ENCODE results near the gene MCC. TPM values are rescaled to one million over a fixed set of nuclear protein-coding genes. Genes with fewer than 3 reads are reported as not detected.

The MCC gene
- total RNA-seq, 1 donor from 2014 or later, result 47.9 TPM

DNA sequence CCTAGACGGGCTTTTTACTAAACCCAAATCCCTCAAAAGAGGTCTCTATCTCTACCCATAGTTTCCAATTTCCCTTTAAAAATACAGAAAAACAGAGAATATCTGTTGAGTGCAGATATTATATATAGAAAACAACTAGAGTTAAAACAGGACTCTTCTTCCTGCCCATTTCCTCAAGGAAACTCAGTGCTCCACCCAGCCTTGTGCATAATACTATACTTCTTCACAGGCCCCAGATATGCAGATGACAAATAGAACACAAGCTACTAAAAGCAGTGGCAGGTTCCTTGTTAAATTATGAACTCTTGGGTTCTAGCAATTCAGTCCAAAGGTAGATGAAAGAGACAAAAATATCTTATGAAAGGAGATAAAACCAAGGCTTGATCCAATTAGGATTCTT is 253.7 kb downstream of the MCC start:
- Histone ChIP-seq H3K4me1 (peaks cover 51% of the 10 kb centered on the region), H3K4me3 (no peak overlapping the region), H3K9me3 (no peaks in the 10 kb centered on the region), H3K27me3 (no peaks in the 10 kb centered on the region), H3K27ac (no peak overlapping the region), H3K36me3 (no peaks in the 10 kb centered on the region)
- no peak for TF ChIP-seq POLR2AphosphoS5 (IDR thresholded peaks at IDR 0.05; ENCODE audit: insufficient read depth in 1 of 2, low read depth in 1 of 2)
- no peak for TF ChIP-seq POLR2A (IDR thresholded peaks at IDR 0.05)
- TF ChIP-seq, protein P1, sequence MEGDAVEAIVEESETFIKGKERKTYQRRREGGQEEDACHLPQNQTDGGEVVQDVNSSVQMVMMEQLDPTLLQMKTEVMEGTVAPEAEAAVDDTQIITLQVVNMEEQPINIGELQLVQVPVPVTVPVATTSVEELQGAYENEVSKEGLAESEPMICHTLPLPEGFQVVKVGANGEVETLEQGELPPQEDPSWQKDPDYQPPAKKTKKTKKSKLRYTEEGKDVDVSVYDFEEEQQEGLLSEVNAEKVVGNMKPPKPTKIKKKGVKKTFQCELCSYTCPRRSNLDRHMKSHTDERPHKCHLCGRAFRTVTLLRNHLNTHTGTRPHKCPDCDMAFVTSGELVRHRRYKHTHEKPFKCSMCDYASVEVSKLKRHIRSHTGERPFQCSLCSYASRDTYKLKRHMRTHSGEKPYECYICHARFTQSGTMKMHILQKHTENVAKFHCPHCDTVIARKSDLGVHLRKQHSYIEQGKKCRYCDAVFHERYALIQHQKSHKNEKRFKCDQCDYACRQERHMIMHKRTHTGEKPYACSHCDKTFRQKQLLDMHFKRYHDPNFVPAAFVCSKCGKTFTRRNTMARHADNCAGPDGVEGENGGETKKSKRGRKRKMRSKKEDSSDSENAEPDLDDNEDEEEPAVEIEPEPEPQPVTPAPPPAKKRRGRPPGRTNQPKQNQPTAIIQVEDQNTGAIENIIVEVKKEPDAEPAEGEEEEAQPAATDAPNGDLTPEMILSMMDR (IDR thresholded peaks at IDR 0.05), result no peak
- DNase-seq (ENCODE audit: extremely low spot score in 2 of 2), result no peak
- intact Hi-C loops (cut with DNase I), result no loop called here

DNA sequence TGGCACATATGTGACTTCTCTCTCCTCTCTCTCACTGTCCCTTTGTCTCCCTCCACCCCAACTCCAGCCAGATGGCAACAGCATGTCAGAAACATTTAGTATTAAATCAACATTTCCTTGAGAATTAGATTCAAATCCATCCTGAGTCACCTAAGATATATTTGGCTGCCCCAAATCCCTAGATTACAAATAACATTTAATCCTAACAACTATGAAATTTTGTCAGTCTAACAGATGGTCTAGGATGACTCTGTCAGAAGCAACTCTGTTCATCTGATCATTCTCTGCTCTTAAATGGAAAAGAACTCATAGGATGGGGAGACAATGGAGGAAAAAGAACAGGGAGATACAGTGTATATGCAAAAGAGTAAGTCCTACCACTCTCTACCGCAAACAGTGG is 254.6 kb downstream of the MCC start:
- no peak overlapping the region for H3K27ac ChIP-seq
- peaks cover 51% of the 10 kb centered on the region for H3K4me1 ChIP-seq
- DNase-seq (ENCODE audit: extremely low spot score in 2 of 2), result no peak
- no peaks in the 10 kb centered on the region for H3K27me3 ChIP-seq
- no peaks in the 10 kb centered on the region for H3K36me3 ChIP-seq
- intact Hi-C loops (cut with DNase I), result no loop called here
- no peak overlapping the region for H3K4me3 ChIP-seq
- no peaks in the 10 kb centered on the region for H3K9me3 ChIP-seq
- TF ChIP-seq POLR2A (IDR thresholded peaks at IDR 0.05), result no peak
- TF ChIP-seq POLR2AphosphoS5 (IDR thresholded peaks at IDR 0.05; ENCODE audit: insufficient read depth in 1 of 2, low read depth in 1 of 2), result no peak
- TF ChIP-seq, protein P1 (IDR thresholded peaks at IDR 0.05), result no peak

DNA sequence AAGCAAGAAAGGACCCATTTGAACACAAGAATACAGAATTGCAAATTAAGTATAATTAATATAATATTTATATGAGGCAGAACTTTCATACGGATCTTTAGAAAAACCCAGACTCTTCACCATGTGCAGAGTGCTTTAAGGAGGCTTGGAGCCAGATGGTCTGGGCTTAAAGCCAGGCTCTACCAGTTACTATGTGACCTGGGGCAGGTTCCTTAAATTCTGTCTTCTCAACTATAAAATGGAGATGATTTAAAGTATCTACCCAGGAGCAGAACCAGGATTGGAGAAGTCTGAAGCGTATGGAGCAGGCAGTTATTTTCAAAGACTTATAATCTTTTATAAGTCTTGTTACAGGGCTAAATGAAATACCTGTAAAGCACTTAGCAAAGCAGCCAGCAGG is 255.6 kb downstream of the MCC start:
- TF ChIP-seq POLR2A (IDR thresholded peaks at IDR 0.05), result no peak
- TF ChIP-seq, protein P1 (IDR thresholded peaks at IDR 0.05), result no peak
- TF ChIP-seq POLR2AphosphoS5 (IDR thresholded peaks at IDR 0.05; ENCODE audit: insufficient read depth in 1 of 2, low read depth in 1 of 2), result no peak
- H3K27me3 ChIP-seq, result no peaks in the 10 kb centered on the region
- H3K4me1 ChIP-seq, result peaks cover 45% of the 10 kb centered on the region
- H3K4me3 ChIP-seq, result no peak overlapping the region
- H3K36me3 ChIP-seq, result no peaks in the 10 kb centered on the region
- no peaks in the 10 kb centered on the region for H3K9me3 ChIP-seq
- DNase-seq (ENCODE audit: extremely low spot score in 2 of 2), result no peak
- intact Hi-C loops (cut with DNase I), result no loop called here
- no peak overlapping the region for H3K27ac ChIP-seq

DNA sequence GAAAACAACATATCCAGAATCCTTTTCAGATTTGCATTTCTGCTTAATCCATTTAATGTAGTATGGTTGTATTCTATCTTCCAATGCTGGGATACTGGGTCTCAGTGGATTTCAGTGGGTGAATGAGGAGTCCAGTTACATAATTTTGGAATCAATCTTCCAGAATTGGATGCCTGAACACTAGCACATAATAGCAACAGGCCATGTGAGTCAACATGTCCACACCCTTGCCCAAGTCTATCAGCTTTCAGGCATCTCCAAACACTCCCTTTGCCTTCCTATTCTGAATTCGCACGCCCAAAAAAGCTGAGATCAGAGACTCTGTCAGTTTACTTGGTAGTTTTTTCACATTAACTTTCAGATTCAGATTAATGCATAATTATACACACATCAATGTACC is 256.0 kb downstream of the MCC start:
- intact Hi-C loops (cut with DNase I), result no loop called here
- Histone ChIP-seq H3K9me3 (no peaks in the 10 kb centered on the region), H3K4me1 (peaks cover 43% of the 10 kb centered on the region), H3K27me3 (no peaks in the 10 kb centered on the region), H3K4me3 (no peak overlapping the region), H3K36me3 (no peaks in the 10 kb centered on the region), H3K27ac (no peak overlapping the region)
- DNase-seq (ENCODE audit: extremely low spot score in 2 of 2), result no peak
- TF ChIP-seq, protein P1 (IDR thresholded peaks at IDR 0.05), result no peak
- peak in 1 of 2 donors; percentile 13 for TF ChIP-seq POLR2AphosphoS5 (IDR thresholded peaks at IDR 0.05; ENCODE audit: insufficient read depth in 1 of 2, low read depth in 1 of 2)

DNA sequence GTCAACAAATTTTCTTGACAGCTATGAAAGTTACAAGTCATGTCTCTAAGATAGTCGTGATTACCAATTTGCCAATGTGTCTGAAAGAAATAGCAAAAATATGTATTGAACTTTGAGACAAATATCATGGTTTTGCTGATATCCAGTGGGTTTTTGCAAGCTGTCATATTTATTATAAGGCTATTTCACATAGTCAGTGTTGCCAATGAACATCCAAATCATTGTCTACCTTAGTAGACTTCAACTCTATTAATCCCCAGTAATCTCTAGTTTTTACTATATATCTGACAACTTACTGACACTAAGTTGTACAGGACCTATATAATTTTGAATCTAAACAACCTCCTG is 256.6 kb downstream of the MCC start:
- H3K27ac ChIP-seq, result no peak overlapping the region
- TF ChIP-seq, protein P1 (IDR thresholded peaks at IDR 0.05), result no peak
- TF ChIP-seq POLR2A (IDR thresholded peaks at IDR 0.05) (no peak), POLR2AphosphoS5 (IDR thresholded peaks at IDR 0.05; ENCODE audit: insufficient read depth in 1 of 2, low read depth in 1 of 2) (no peak)
- intact Hi-C loops (cut with DNase I), result no loop called here
- peaks cover 43% of the 10 kb centered on the region for H3K4me1 ChIP-seq
- H3K9me3 ChIP-seq, result no peaks in the 10 kb centered on the region
- no peak for DNase-seq (ENCODE audit: extremely low spot score in 2 of 2)
- no peaks in the 10 kb centered on the region for H3K36me3 ChIP-seq
- H3K27me3 ChIP-seq, result no peaks in the 10 kb centered on the region
- H3K4me3 ChIP-seq, result no peak overlapping the region
